GM21367 (cell line): ENCODE data around the gene FAM204A.

Experiments used
- ATAC-seq: cut with Tn5 transposase; IDR thresholded peaks from one replicate; pipeline ENCODE4 v1.9.1; 2021; ENCODE audit not compliant: unreplicated experiment

The FAM204A gene

DNA sequence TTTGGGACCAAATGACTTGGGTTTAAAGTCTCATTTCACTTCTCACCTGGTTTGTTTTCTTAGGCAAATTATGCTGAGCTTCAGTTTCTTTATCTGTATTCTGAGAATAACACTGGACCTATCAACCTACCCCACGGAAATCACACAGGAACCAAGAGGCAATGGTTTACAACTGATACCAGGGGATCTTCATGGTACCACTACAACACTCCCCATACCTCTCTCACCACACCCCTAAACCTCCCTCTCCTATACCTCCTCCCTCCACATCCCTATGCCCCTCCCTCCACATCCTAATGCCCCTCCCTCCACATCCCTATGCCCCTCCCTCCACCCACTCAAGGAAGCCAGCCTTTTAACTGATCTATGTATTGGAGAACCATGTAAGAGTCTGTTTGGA, 9.9 kb downstream of the FAM204A start:
- peak; percentile 62 for ATAC-seq

DNA sequence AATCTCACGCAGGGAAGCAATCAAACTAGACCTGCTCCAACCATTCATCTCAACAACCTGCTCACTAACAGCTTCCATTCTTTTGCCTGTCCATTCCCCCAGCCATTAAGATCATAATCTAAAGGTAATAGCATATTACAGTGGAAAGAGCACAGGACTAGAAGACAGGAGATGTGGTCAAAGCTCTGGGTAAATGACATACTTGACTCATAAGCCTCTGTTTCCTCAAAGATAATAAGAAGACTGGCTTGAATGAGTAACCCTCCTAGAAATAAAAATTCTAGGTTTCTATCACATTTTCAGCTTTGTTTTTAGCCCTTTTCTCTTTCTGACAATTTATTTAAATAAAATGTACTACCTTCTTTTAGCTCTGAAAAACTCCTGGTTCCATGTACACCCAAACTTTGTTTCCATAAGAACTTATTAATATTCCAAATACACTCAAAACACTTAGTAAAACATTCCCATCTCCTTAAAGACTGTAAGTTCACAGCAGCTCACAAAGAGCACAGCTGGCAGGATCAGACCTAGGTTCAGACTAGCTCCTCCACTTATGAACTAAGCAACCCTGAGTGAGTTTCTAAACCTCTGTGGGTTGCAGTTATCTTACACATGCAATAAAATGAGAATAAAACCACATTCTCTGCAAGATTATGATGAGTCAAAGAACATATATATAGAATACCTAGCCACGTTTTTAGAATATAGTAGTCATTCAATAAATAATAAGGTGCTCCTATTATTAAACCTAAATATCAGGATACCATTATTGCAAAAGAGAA, 11.6 kb downstream of the FAM204A start:
- no peak for ATAC-seq

DNA sequence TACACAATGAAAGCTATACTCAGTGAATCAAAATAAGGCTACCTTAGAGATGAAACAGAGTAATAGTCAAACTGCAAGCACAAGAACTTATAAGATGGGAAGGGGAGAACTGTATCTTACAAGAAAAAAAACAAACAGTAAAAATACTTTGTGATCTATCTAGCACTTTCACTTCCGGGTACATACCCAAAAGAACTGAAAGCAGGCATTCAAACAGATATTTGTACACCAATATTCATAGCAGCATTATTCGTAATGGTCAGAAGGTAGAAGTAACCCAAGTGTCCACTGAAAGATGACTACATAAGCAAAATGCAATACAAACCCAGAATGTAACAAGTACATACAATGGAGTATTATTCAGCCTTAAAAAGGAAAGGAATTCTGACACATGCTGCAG, 18.0 kb downstream of the FAM204A start:
- ATAC-seq: no peak

DNA sequence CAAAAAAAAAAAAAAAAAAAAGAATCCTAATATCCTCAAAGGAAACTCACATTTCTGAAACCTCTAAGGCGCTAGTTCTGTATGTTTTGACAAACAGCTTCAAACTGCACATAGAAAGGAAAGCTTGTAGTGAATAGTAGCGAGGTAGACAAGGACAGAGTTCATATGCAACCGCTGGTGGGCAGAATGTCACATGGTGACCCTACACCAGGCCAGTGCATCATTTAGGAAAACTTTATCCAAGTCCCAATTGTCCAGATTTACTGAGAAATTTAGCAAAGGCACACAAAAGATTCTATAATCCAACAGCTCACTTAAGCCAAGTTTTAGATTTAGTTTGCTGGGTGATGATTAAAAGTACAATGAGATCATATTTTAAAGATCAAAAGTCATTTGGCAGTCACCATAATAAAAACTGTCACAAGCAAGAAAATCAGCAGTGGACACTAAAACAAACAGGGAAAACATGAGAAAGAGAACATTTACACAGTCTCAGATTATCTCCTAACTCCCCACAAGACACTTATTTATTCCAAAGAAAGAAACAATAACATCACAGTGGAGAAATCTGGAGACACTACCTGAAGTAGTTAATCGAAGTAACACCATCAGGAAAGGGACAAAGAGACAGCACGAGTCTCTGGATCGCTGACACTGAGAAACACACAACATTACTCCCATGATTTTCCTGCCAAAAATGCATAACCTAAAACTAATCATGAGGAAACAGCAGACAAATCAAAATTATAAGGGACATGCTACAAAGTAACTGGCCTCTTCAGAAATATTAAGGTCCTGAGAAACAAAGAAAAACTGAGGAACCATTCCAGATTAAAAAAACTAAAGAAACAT, 20.2 kb downstream of the FAM204A start:
- ATAC-seq: no peak

DNA sequence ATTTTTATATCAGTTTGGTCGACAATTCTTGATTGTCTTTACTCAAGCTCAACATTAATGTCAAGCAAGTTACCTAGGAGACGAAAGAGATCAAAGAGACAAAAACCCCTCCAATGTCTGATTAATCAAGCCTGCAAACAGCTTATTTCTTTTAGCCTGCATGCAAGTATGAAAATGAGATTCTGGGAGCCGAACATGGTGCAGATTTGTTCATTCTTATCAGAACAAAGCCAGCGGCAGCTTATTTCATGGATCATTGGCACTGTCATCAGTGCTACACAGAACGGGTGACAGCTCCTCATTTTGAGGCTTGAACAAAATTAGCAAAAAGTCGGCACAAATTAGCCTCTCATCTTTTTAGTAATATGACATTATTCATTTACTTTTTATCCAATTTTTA, 26.5 kb downstream of the FAM204A start:
- no peak for ATAC-seq

DNA sequence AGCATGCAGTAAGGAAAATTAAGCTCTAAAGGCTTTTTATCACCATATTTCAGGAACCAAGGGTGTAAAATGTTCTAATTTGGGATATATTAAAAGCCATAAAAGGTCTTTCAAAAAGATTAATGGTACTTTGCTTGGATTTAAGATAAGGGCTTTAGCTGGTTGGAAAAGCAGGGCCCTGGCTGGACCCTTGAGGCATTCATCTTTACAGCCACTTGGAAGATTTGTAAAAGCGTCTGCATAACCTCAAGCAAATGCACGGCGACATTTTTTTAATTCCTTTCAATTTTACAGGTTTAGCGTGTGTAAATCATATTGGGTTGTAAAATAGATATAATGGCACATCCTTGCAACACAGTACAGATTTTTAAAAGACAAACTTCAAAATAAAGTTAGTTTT, 27.2 kb downstream of the FAM204A start:
- no peak for ATAC-seq

DNA sequence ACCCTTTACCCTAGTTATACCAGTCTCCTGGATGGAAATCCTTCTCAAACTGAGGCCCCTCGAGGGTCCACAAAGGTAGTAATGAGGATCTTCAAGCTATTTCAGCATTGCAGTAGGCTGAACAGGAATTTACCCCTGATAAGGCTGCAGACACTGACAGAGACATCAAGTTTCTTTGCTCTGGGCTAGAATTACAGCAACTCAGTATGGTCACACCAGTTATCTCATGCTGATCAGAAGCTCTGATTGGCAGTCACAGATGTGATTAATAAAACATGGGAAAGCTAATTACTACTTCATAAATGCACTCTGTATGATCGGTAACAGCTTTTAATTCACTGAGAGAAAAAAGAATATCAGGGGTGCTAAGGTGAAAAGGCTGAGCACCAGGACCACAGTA, 30.6 kb downstream of the FAM204A start:
- no peak for ATAC-seq

DNA sequence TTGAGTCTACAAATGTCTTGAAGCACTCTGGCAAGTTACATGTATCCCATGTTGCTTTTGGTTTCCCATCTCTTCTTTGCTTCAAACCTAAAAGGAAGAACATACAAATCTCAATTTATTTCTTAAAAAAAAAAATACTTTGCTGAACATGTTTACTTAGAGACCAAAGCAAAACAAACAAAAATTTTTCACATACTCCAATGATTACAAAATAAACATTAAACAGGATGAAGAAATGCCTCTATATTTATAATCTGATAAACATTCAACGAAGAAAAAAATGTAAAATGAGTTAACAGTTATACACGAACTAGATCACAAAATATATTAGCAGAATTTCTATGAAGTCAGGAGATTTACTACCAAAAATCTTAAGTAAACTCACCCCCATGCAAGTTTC, 31.3 kb downstream of the FAM204A start:
- no peak for ATAC-seq

DNA sequence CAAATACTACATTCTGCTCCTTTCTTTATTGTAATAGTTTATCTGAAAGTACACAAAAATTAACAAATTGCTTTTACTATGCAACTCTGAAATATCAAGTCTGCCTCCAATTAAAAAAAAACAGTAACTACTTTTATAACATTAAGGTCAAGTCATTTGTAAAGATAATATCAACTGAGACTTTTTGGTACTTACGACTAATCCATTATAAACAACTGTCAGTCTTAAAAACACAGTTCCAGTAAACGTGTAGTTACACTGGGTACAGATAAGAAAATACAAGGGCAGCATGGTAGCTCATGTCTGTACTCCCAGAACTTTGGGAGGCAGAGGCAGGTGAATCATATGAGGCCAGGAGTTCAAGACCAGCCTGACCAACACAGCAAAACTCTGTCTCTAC, 32.2 kb downstream of the FAM204A start:
- no peak for ATAC-seq

DNA sequence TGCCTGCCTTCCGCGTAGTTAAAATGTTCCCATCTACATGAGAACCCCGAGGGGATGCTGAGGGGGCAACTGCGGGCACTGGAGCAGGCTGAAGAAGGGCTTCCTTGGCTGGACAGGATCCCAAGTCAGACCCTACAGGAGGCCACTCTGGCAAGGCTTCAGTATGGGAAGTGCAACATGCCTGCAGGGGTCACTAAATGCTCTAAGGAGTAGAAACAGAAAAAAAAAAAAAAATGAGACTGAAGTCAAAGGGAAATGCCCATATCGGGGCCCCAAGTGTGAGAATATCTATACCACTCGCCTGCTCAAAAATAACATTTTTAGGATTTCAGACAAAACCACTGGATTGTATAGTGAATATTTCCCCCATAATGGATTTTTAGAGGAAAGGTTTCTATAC, 33.5 kb downstream of the FAM204A start:
- ATAC-seq: no peak

DNA sequence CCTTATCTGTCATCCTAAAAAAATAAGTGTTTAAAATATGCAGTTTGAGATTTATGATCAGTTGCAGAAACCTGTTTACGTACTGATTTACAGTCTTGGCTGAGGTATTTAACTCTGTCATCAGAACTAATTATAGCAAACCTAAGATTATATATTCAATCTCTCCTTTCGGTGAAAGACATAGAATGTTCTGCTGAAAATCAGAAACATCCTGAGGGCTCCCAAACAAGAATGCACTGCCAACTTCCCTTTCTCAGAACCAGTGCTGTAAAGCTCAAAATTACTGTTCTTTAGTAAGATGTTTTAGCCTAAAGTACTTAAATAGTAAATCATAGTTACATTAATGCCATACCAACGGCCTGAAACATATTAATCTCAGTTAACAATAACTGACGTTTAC, 34.3 kb downstream of the FAM204A start:
- no peak for ATAC-seq

DNA sequence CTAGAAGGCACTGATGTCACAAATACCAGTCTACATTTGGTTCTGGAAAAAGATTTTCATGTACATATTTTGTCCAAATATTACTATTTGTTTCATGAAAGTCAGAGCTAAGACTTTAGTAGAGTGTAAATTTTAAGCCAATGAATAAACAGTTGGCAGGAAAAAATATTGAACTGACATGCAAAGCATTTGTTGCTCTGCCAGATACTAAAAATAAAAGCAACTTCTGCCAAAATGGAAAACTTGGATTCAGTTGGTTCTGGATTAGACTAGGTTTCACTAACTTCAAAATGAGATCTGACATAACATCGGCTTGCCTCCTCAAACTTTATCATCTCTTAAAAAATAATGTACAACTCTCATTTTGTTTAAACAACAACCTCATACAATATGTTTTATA, 34.9 kb downstream of the FAM204A start:
- ATAC-seq: no peak

DNA sequence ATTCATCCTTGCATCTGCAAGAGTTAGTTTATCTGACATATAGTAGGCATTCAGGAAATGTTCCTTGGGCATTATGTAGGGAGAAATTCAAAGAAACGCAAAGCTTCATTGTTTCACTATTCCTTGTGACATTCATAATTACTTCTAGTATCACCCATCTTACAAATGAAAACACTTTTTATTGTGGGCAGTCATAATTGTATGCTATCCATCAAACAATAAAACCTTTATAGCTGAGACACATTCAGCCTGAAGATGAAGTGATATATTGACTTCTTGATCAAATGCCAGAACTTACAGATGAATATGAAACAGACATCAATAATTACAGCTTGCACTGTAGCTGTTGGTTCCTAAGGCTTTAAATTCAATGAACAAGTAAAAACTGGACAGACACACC, 36.4 kb downstream of the FAM204A start:
- ATAC-seq: no peak

DNA sequence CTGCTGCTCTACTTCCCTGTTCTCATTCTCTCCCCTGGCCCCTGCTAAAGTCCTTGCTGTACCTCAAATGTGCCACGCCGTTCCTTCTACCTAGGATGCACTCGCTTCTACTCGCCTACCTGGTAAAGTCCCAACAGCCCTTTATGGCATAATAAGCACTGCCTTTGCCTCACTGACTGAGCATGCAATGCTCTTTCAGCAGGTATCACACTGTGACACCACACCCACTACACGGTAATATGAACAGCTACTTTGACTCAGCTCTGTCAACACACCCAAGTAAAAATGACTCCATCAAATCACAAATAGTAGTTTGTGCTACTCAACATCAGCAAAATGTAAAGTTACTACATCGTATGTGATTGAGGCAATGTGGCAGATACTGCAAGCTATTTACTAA, 37.6 kb downstream of the FAM204A start:
- ATAC-seq: no peak

DNA sequence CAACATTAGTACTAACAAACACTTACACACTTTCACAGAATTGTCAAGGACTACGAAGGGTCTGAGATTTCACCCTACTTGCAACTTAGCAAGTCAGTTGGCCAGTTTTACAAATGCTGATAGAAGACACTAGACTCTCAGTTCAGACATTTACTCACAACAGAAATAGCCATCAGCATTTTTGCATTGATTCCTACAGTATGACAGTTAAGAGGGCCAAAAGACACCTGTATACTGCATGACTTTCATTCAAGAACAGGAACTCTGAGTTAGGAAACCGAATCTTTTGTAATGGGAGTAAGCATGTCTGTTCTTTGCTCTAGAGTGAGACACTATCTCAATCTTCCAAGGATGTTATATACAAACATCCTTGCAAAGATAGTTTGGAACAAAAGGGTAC, 40.9 kb downstream of the FAM204A start:
- ATAC-seq: no peak

DNA sequence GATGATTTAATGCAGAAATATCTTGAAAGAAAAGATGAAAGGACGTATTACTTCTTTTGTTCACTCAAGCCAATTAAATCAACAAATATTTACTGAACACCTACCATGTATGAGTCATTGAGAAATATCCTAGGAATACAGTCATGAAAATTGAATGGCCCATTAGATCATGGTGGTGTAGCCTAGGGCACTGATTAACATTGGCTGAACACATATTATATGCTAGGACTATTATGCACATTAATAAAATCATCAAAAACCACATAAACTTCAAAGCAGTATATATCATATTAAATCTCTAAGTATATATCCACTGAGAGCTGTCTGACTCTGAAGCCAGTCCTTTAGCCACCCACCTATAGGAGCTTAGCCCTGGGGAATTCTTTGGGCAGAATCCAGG, 41.8 kb downstream of the FAM204A start:
- no peak for ATAC-seq

DNA sequence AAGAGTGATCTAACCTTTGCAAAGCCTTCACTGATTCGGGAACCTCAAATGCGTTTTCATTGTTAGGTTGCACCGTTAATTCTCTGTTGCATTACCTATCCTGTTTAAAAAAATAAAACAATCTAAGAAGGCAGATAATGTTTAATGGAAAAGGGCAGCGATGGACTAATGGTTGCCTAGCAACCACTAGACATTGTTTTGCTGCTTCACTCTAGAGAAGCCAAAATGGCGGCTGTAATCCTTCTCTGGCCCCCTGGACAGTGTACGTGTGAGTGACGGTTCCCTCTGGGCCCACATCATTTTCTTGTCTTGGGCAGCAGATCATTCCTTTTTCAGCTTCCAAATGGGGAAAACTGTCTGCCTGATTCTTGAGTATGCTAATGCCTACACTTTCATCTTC, 43.3 kb downstream of the FAM204A start:
- no peak for ATAC-seq

DNA sequence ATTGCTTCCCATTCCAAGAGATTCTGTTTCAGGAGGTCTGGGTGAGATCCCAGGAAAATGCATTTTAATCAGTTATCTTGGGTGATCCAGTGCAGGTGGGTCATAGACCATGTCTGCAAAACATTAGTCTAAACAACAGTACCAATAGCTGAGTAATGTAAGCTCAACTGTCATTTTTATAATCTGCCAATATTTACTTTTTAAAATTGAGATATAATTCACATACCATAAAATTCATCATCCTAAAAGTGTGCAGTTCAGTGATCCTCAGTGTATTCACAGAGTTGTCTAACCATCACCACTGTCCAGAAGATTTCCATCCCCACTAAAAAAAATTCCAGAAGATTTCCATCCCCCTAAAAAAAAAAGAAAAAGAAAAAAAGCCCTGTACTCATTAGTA, 51.0 kb downstream of the FAM204A start:
- ATAC-seq: no peak

DNA sequence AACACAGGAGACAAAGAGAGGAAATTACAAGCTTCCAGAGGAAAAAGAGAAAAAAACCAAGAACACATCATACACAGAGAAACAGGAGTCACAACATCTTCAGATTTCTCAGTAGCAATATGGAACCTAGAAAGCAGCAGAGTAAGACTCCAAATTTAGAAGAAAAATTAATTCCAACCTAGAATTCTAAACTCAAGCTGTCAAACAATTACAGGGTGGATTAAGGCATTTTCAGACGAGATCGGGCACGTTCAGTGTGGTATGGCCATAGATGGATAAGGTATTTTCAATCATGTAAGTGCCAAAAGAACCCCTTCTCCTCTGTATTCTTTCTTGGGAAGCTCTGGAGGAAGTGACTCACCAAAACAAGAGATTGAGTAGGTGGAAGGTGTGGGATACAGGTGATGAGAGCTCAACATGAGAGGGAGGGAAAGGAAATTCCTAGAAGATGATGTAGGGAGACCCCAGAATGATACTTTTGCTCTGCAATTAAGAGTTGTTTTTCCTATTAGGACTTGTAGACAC, 51.6 kb downstream of the FAM204A start:
- no peak for ATAC-seq

DNA sequence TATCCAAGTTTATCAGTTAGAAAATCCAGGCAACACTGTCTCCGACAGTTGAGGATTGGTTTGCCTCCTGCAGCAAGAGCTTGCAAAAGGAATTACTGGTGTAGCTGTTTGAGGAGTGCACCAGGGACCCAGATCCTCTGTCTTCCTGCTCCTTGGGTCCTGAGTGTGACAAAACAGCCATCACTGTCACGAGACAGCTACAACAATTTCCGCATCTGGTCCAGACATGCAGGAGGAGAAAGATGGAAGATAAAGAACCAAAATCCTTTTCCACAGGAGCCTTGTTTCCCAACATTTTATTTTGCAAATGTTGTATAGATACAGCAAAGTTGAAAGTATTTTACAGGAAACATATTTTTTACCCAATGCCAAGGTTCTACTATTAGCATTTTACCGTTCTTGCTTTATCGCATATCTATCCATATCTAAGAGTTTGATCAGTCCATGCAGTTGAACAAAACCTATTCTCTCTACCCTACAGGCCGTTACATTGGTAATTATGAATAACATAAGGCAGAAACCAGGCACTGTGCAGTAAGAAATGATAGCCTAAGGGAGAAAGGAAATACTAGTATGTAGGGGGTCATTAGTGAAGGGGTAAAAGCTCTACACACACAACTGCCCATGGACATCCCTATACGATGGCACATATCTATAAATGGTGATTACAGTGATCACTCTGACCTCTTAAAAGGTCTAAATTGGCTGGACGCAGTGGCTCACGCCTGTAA, 54.9 kb downstream of the FAM204A start:
- ATAC-seq: no peak

DNA sequence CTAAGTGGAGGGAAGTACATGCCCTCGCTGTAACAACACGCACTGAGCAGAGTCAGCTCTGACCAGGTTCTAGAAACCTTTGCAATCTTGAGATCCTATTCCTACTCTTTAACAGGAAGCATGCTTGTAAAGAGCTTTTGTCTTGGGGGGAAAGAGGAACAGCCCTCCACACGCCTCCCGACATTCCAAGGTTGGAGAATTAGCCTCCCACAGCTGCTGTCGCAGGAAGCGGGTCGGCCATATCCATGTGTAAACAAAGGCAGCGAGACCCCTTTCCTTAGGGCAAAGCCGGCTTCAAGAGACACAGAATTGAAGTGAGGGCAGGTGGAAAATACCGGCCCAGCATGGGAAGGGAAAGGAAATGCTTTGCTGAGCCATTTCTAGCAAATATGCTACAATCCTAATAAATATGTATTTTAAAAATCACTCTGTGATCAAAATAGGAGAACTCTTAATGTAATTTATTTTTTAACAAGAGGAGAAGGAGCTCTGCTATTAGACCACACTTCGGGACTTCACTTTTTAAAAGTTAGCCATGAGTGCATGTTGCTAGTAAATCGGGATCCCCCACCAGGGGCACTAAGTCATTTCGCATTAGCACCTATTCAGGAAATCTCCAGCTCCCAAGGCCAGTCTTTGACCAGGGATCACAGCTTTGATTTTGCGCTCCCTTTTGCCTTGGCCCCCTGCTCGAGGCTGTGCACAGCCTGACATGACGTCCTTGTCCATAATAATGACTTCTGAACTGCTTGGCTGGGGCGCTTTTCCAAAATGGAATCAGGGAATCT, 55.9 kb downstream of the FAM204A start:
- no peak for ATAC-seq
